Measurements from ENCODE around the gene PRL.

Gene PRL

DNA sequence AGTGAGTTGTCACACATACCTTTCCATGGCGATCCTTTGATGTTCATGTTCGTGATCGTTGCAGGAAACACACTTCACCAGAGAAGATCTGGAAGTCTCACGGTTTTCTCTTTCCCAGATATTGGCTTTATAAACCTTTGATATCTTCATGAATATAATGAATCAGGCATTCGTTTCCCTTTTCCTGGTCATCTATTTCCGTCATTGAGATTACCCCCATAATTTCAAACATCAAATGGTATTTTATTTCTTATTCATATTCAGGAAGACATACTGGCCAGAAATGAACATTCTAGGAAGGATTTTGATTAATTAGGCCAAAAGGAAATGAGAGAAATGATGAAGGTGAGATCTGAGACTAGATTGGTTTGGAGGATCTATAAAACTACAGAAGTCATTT is at the start of gene PRL:
PRL (minus strand) TSS at position 101 of the 400 bp plus-strand sequence; CDS start at position 47, 54 bp downstream.
- Mint-ChIP-seq H3K27ac (no peak within 1 kb of the TSS), H3K4me3 (no peak within 1 kb of the TSS), H3K9me3 (peaks cover 9% of the 10 kb centered on the region), H3K4me1 (no peaks in the 10 kb centered on the region), H3K36me3 (no peaks in the 10 kb centered on the region)
- DNase-seq (ENCODE audit: low spot score in 2 of 2), result no peak
- ATAC-seq, result no peak

- no peaks in the 10 kb centered on the region for H3K4me1 Mint-ChIP-seq
- no peaks in the 10 kb centered on the region for H3K36me3 Mint-ChIP-seq
- DNase-seq (ENCODE audit: low spot score in 2 of 2), result no peak
- no peak overlapping the region for H3K4me3 Mint-ChIP-seq
- no peak for ATAC-seq
- peaks cover 10% of the 10 kb centered on the region for H3K9me3 Mint-ChIP-seq
- H3K27ac Mint-ChIP-seq, result no peak overlapping the region
Observed at GRCh38 chr6:22343864-22344263, 47.0 kb upstream of the PRL start.

DNA sequence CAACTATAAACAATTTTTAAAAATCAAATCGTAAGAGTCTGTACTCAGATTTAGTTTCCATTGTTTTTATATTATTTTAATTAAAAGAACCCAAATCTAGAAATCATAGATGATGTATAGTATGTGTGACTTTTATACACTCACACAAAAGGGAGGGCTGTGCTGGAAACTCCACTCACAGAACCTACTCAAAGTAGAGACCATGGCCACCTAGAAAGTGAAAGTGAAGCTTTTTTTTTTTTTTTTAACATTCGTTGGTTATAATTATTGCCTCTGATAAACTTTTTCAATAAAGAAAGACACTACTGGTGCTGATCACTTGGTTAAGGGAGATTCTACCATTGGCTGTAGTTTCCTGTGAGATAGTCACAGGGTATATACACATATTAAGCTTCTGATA is 37.9 kb upstream of the PRL start:
- H3K27ac Mint-ChIP-seq, result no peak overlapping the region
- H3K9me3 Mint-ChIP-seq, result peaks cover 15% of the 10 kb centered on the region
- no peak overlapping the region for H3K4me3 Mint-ChIP-seq
- no peaks in the 10 kb centered on the region for H3K36me3 Mint-ChIP-seq
- no peak for ATAC-seq
- no peaks in the 10 kb centered on the region for H3K4me1 Mint-ChIP-seq
- DNase-seq (ENCODE audit: low spot score in 2 of 2), result no peak

GRCh38 chr6:22333802-22334201 is 37.0 kb upstream of the PRL start:
- Mint-ChIP-seq H3K27ac (no peak overlapping the region), H3K4me3 (no peak overlapping the region), H3K36me3 (no peaks in the 10 kb centered on the region), H3K9me3 (peaks cover 16% of the 10 kb centered on the region), H3K4me1 (no peaks in the 10 kb centered on the region)
- no peak for DNase-seq (ENCODE audit: low spot score in 2 of 2)
- no peak for ATAC-seq

DNA sequence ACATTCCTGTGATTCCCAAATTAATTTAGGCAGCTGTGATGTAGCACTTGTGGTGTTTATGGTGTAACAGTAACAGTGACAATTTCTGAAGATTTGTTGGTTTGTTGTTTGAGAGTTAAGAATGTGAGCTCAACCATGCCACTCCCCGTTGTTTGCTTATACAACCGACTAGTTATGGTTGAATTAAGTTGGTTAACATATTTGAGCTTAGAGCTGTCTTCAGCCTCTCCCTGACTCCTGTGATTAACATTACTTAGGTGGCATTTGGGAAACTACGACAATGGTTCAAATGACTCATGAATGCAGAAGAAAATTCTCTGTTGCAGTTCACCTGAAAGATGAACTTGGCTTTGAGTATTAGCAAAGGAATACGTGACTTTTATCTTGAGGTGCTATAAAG is 35.9 kb upstream of the PRL start:
- Mint-ChIP-seq H3K4me3 (no peak overlapping the region), H3K4me1 (no peaks in the 10 kb centered on the region), H3K9me3 (peaks cover 13% of the 10 kb centered on the region), H3K36me3 (no peaks in the 10 kb centered on the region), H3K27ac (no peak overlapping the region)
- no peak for DNase-seq (ENCODE audit: low spot score in 2 of 2)
- no peak for ATAC-seq

DNA sequence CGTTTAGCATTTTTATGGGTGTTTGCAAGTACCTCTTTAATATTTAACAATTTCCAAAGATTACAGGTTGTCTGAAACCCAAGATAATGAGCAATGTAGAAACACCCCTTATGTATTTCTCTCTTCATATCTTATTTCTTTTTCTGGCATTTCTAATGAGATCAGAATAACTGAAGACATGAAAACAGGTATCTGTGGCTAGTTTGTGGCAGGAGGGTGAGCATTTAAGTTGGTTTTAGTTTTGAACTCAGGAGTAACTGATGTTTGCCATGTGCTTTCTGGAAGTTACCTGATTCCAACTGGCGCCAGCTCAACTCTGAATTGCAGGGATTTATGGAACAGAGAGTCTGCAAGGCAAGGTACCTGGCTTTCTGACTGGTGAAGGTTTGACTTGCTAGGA is 35.4 kb upstream of the PRL start:
- H3K27ac Mint-ChIP-seq, result no peak overlapping the region
- no peak overlapping the region for H3K4me3 Mint-ChIP-seq
- no peaks in the 10 kb centered on the region for H3K4me1 Mint-ChIP-seq
- peaks cover 12% of the 10 kb centered on the region for H3K9me3 Mint-ChIP-seq
- H3K36me3 Mint-ChIP-seq, result no peaks in the 10 kb centered on the region
- ATAC-seq, result no peak
- no peak for DNase-seq (ENCODE audit: low spot score in 2 of 2)

DNA sequence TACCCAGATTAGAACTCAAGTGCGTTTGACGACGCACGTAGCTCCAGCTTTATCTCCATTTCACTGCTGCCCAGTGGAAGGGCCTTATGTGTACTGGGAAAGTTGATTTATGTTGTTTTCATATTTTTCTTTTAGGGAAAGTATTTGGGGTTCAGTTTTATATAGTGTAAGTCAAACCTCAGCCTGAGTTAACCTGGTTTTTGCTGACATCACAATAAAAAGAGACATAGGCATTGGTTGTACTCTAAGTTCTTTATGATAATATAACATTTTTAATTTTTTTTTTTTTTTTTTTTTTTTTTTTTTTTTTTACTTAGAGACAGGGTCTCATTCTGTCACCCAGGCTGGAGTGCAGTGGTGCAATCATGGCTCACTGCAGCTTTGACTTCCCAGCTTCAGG is 34.1 kb upstream of the PRL start:
- Mint-ChIP-seq H3K27ac (no peak overlapping the region), H3K4me1 (no peaks in the 10 kb centered on the region), H3K4me3 (no peak overlapping the region), H3K36me3 (no peaks in the 10 kb centered on the region), H3K9me3 (peaks cover 12% of the 10 kb centered on the region)
- ATAC-seq (no peak), DNase-seq (ENCODE audit: low spot score in 2 of 2) (no peak)

- Mint-ChIP-seq H3K27ac (no peak overlapping the region), H3K4me3 (no peak overlapping the region), H3K4me1 (no peaks in the 10 kb centered on the region), H3K9me3 (peaks cover 9% of the 10 kb centered on the region), H3K36me3 (no peaks in the 10 kb centered on the region)
- DNase-seq (ENCODE audit: low spot score in 2 of 2) (no peak), ATAC-seq (no peak)
Observed at GRCh38 chr6:22328474-22328873, 31.6 kb upstream of the PRL start.

DNA sequence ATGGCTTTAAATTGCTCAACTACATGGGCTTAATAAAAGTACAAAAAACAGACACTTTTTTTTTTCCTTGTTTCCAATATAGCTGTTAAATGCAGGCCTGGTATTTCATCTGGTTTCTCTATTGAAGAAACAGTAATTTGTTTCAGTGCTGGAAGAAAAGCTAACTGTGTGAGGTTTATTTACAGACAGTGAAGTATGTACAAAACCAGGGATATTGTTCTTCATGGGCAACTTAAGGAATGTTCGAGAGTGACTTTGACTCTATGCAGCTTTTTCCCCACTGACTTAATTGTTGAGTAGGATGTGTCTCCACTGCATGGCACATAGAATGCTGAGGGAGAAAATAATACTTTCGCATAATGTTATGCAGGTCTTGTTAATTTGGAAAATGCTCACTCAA is 31.0 kb upstream of the PRL start:
- ATAC-seq (no peak), DNase-seq (ENCODE audit: low spot score in 2 of 2) (no peak)
- no peaks in the 10 kb centered on the region for H3K4me1 Mint-ChIP-seq
- H3K9me3 Mint-ChIP-seq, result peaks cover 9% of the 10 kb centered on the region
- H3K27ac Mint-ChIP-seq, result no peak overlapping the region
- H3K4me3 Mint-ChIP-seq, result no peak overlapping the region
- no peaks in the 10 kb centered on the region for H3K36me3 Mint-ChIP-seq

GRCh38 chr6:22326500-22326899 is 29.7 kb upstream of the PRL start:
- H3K36me3 Mint-ChIP-seq, result no peaks in the 10 kb centered on the region
- H3K4me1 Mint-ChIP-seq, result no peaks in the 10 kb centered on the region
- no peak for ATAC-seq
- H3K9me3 Mint-ChIP-seq, result peaks cover 9% of the 10 kb centered on the region
- H3K4me3 Mint-ChIP-seq, result no peak overlapping the region
- no peak overlapping the region for H3K27ac Mint-ChIP-seq
- DNase-seq (ENCODE audit: low spot score in 2 of 2), result no peak

DNA sequence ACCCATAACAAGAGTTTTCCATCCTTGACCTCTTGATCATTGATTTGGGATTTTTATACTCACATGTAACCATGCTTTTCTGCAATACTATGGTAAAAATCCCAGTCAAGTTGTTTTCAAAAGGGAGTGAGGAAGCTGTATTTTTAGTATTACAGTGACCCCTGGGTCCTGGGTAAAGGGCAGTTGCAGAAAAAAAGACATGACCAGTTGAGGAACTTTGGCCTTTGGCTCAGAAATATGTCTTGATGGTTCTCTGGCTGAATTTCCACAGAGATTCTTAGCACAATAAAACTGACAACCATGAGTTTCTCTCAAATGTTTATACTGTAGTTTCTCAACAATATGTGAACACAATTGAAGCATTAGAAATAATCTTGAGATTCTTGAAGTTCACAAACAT is 28.6 kb upstream of the PRL start:
- ATAC-seq (no peak), DNase-seq (ENCODE audit: low spot score in 2 of 2) (no peak)
- Mint-ChIP-seq H3K4me3 (no peak overlapping the region), H3K27ac (no peak overlapping the region), H3K4me1 (no peaks in the 10 kb centered on the region), H3K9me3 (peaks cover 9% of the 10 kb centered on the region), H3K36me3 (no peaks in the 10 kb centered on the region)

GRCh38 chr6:22323848-22324247 is 27.0 kb upstream of the PRL start:
- ATAC-seq (no peak), DNase-seq (ENCODE audit: low spot score in 2 of 2) (no peak)
- Mint-ChIP-seq H3K36me3 (no peaks in the 10 kb centered on the region), H3K4me1 (no peaks in the 10 kb centered on the region), H3K9me3 (peaks cover 3% of the 10 kb centered on the region), H3K4me3 (no peak overlapping the region), H3K27ac (no peak overlapping the region)

GRCh38 chr6:22322103-22323030 is 25.5 kb upstream of the PRL start:
- ATAC-seq (no peak), DNase-seq (ENCODE audit: low spot score in 2 of 2) (no peak)
- Mint-ChIP-seq H3K4me1 (no peaks in the 10 kb centered on the region), H3K9me3 (peaks cover 3% of the 10 kb centered on the region), H3K36me3 (no peaks in the 10 kb centered on the region), H3K4me3 (no peak overlapping the region), H3K27ac (no peak overlapping the region)

- DNase-seq (ENCODE audit: low spot score in 2 of 2) (no peak), ATAC-seq (no peak)
- Mint-ChIP-seq H3K27ac (no peak overlapping the region), H3K9me3 (peaks cover 8% of the 10 kb centered on the region), H3K4me1 (no peaks in the 10 kb centered on the region), H3K36me3 (no peaks in the 10 kb centered on the region), H3K4me3 (no peak overlapping the region)
Observed at GRCh38 chr6:22320750-22321149, 23.9 kb upstream of the PRL start.

DNA sequence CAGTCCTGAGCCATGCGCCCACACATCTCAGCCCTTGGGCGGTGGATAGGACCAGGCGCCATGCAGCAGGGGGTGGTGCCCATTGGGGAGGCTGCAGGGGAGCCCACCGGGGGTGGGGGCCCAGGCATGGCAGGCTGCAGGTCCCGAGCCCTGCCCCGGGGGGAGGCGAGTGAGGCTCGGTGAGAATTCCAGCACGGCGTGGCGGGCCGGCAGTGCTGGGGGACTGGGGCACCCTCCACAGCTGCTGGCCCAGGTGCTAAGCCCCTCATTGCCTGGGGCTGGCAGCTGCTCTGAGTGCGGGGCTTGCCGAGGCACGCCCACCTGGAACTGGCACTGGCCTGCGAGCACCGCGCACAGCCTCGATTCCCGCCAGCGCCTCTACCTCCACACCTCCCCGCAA is 21.6 kb upstream of the PRL start:
- no peak for DNase-seq (ENCODE audit: low spot score in 2 of 2)
- Mint-ChIP-seq H3K36me3 (no peaks in the 10 kb centered on the region), H3K4me3 (no peak overlapping the region), H3K4me1 (no peaks in the 10 kb centered on the region), H3K27ac (no peak overlapping the region), H3K9me3 (peaks cover 13% of the 10 kb centered on the region)
- ATAC-seq, result no peak

GRCh38 chr6:22313796-22314195 is 17.0 kb upstream of the PRL start:
- no peak for DNase-seq (ENCODE audit: low spot score in 2 of 2)
- H3K4me3 Mint-ChIP-seq, result no peak overlapping the region
- peaks cover 23% of the 10 kb centered on the region for H3K9me3 Mint-ChIP-seq
- no peaks in the 10 kb centered on the region for H3K4me1 Mint-ChIP-seq
- peak; percentile 28 for ATAC-seq
- H3K36me3 Mint-ChIP-seq, result no peaks in the 10 kb centered on the region
- no peak overlapping the region for H3K27ac Mint-ChIP-seq

Measured in stimulated activated effector memory CD8-positive, alpha-beta T cell treated with anti-CD3 and anti-CD28 coated beads, Interleukin-12 subunit alpha, Interleukin-12 subunit beta, amount 100 ng/mL, for 72 hours (primary cell).